22Rv1 (cell line): ENCODE results near the gene SLC15A4.

Experiments
- ZFX ChIP-seq: fragments of 450-650 bp; IDR thresholded peaks from 2 replicates; pipeline ENCODE4 v1.6.1; 2017; ENCODE audit warnings: antibody characterized with exemption, borderline replicate concordance
- TF ChIP-seq, protein P1 (sequence below): fragments of 450-650 bp; IDR thresholded peaks from 2 replicates; pipeline ENCODE4 v1.5.1; 2017; ENCODE audit warnings: mild to moderate bottlenecking

DNA sequence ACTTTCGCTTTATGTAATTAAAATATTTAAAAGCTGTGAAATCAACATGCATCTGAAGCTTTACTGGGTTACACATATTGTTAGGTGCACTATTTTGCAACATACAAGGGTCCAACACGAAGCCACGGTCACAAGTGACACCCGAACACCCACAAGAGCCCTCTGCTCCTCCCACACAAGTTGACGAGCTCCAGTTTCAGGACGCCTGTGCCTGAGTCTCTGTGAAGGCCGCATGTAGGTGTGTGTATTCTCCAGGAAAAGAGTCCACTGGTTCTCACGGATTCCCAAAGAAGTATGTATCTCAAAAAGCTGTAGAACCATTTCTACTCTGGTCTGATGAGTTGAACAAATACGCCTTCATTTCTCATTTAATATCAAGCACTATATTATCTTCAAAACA is 12.0 kb downstream of the SLC15A4 start:
- TF ChIP-seq, protein P1, sequence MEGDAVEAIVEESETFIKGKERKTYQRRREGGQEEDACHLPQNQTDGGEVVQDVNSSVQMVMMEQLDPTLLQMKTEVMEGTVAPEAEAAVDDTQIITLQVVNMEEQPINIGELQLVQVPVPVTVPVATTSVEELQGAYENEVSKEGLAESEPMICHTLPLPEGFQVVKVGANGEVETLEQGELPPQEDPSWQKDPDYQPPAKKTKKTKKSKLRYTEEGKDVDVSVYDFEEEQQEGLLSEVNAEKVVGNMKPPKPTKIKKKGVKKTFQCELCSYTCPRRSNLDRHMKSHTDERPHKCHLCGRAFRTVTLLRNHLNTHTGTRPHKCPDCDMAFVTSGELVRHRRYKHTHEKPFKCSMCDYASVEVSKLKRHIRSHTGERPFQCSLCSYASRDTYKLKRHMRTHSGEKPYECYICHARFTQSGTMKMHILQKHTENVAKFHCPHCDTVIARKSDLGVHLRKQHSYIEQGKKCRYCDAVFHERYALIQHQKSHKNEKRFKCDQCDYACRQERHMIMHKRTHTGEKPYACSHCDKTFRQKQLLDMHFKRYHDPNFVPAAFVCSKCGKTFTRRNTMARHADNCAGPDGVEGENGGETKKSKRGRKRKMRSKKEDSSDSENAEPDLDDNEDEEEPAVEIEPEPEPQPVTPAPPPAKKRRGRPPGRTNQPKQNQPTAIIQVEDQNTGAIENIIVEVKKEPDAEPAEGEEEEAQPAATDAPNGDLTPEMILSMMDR, result no peak
- TF ChIP-seq ZFX, result no peak
